GM10248 (cell line): ENCODE data around the gene ADCY7.

ENCODE experiments used
- CTCF ChIA-PET: fragments of 300-600 bp; sonication (Branson Sonifier 250); formaldehyde crosslinking; extraction: SDS; loops from one replicate; lab custom pipeline; 2021; ENCODE audit warnings: antibody characterized with exemption; lab: Yijun Ruan, JAX
- POLR2A ChIA-PET: fragments of 350-650 bp; sonication (Branson Sonifier 250); formaldehyde crosslinking; extraction: SDS; loops from one replicate; lab custom pipeline; 2020; ENCODE audit warnings: antibody characterized with exemption; lab: Yijun Ruan, JAX
- DNase-seq: peaks from one replicate; pipeline ENCODE4 v3.0.0; 2012; ENCODE audit errors: extremely low spot score
- TF ChIP-seq, protein P1 (sequence below): IDR thresholded peaks from 2 replicates; pipeline ENCODE4 v1.5.1; 2012; ENCODE audit warnings: mild to moderate bottlenecking, low read depth; ENCODE audit errors: extremely low read depth, missing control alignments, control extremely low read depth

ADCY7 gene

GRCh38 chr16:50282955-50283631, 16.7 kb downstream of the ADCY7 start:
- no peak for DNase-seq
- CTCF ChIA-PET, result interaction anchor here (1.0 to 2.0 kb wide), 7 partner anchors 10 to 523 kb away, joined by 3 to 8 read pairs (median 4); no protein-coding TSS in a partner anchor
- POLR2A ChIA-PET, result no interaction called here
- TF ChIP-seq, protein P1, sequence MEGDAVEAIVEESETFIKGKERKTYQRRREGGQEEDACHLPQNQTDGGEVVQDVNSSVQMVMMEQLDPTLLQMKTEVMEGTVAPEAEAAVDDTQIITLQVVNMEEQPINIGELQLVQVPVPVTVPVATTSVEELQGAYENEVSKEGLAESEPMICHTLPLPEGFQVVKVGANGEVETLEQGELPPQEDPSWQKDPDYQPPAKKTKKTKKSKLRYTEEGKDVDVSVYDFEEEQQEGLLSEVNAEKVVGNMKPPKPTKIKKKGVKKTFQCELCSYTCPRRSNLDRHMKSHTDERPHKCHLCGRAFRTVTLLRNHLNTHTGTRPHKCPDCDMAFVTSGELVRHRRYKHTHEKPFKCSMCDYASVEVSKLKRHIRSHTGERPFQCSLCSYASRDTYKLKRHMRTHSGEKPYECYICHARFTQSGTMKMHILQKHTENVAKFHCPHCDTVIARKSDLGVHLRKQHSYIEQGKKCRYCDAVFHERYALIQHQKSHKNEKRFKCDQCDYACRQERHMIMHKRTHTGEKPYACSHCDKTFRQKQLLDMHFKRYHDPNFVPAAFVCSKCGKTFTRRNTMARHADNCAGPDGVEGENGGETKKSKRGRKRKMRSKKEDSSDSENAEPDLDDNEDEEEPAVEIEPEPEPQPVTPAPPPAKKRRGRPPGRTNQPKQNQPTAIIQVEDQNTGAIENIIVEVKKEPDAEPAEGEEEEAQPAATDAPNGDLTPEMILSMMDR, result no peak

DNA sequence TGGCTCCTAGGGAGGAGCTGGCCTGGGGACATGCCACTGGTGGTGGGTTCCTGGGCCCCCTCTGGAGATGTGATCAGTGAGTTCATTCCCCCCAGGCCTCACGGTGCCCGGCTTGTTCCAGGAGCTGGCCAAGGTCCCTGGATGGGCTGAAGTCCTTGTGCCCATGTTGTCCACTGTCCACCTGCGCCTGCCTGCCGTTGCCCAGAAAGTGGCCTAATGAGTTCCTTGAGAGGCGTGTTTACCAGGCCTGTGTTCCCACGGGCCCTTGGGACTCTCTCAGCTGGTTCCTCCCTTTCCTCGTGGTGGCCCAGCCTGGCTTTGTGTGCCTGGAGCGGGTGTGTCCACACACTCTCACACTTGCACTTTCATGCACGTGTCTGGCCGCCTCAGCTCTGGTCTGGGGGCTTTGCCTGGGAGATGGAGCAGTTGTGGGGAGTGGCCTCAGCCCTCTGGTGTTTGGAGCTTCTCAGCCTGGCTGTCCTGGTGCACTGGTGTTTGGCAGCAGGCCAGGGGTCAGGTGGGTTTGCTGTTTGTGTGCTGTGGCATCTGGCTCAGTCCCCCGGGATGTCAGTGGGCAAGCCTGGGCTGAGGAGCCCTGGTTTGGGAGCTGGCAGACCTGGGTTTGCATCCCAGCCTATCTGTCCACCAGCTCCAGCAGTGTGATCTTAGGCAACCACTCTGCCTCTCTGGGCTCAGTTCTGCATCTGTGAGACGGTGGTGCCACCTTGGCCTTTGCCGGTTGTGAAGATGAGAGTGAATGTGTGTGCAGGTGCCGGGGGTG, 18.0 kb downstream of the ADCY7 start:
- POLR2A ChIA-PET, result interaction anchor here (0.8 to 1.3 kb wide), 3 partner anchors 9 to 17 kb away, joined by 3 read pairs; no protein-coding TSS in a partner anchor
- TF ChIP-seq, protein P1, result no peak
- CTCF ChIA-PET, result interaction anchor here (0.9 to 6.6 kb wide), 4 partner anchors 10 to 259 kb away, joined by 3 to 23 read pairs (median 8); partner anchors contain the start of gene CNEP1R1
- DNase-seq, result no peak

DNA sequence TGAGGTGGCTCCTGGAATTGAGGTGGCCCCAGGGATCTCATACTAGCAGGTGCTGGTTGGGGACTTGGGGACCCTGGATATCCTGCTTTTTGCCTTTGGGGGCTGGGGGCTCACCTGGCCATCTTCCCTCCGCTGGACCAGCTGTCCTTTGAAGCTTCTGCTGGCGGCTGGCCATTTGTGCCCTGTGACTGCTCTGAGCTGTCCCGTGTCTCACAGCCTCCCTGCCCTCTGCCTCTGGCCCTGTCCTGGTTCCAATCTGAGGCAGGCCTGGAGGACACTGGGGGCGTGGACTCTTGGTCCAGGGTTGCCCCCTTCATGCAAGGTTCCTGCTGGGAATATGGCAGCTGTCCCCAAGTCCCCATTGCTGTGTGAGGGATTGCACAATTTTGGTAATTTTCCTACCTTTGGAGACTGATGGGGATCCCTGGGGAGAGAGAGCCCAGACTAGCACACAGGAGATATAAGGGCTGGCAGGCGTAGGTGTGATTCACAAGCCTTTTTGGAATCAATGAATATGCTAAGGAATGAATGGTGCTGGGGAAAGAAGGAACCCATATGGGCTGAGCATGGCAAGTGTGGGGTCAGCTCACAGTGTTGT, 19.2 kb downstream of the ADCY7 start:
- no peak for DNase-seq
- ChIA-PET CTCF (interaction anchor here (1.4 to 6.6 kb wide), 4 partner anchors 8 to 521 kb away, joined by 4 to 23 read pairs (median 6); no protein-coding TSS in a partner anchor), POLR2A (interaction anchor here (1.3 kb wide), 1 partner anchor 10 kb away, joined by 3 read pairs; no protein-coding TSS in a partner anchor)
- TF ChIP-seq, protein P1, result no peak

- TF ChIP-seq, protein P1, result no peak
- CTCF ChIA-PET, result interaction anchor here (1.3 to 6.6 kb wide), 4 partner anchors 9 to 519 kb away, joined by 4 to 23 read pairs (median 6); no protein-coding TSS in a partner anchor
- no peak for DNase-seq
- POLR2A ChIA-PET, result no interaction called here
These were observed 20.3 kb downstream of the ADCY7 start for GRCh38 chr16:50286681-50287080.

DNA sequence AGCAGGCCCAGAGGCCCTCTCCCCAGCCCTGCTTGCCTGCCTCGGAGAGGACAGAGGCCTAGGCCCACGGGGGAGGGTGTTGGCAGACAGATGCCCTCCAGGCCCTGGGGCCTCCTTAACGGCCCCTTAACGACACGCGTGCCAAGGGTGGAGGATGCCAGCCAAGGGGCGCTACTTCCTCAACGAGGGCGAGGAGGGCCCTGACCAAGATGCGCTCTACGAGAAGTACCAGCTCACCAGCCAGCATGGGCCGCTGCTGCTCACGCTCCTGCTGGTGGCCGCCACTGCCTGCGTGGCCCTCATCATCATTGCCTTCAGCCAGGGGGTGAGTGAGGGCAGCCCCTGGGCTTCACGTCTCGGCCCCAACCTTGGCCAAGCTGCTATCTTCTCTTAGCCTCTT, 21.7 kb downstream of the ADCY7 start:
- POLR2A ChIA-PET, result no interaction called here
- TF ChIP-seq, protein P1, result no peak
- no peak for DNase-seq
- CTCF ChIA-PET, result interaction anchor here (1.3 to 6.6 kb wide), 2 partner anchors 39 to 518 kb away, joined by 4 to 23 read pairs; no protein-coding TSS in a partner anchor

DNA sequence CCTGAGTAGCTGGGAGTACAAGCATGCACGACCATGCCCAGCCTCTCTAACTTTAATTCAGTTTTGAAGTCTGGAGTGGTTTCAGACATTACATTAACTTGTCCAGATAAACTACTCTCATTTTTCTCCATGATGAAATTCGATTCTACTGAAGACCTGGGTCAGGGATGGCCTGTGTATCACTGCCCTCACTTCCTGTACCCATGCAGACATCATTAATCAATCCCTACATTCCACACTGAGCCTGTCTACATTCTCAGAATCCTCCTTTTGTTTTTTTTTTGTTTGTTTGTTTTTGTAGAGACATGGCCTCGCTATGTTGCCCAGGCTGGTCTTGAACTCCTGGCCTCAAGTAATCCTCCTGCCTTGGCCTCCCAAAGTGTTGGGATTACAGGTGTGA, 22.6 kb downstream of the ADCY7 start:
- ChIA-PET CTCF (interaction anchor here (6.6 kb wide), 1 partner anchor 38 kb away, joined by 23 read pairs; no protein-coding TSS in a partner anchor), POLR2A (no interaction called here)
- no peak for DNase-seq
- TF ChIP-seq, protein P1, result no peak
